NCI-H748 treated with DMSO at 0.1 percent for 48 hours (cell line): Measurements from ENCODE around the gene MYO1B.

Experiments
- DNase-seq: peaks from one replicate; lab custom pipeline; 2025; lab: John Stamatoyannopoulos, UW

MYO1B gene

DNA sequence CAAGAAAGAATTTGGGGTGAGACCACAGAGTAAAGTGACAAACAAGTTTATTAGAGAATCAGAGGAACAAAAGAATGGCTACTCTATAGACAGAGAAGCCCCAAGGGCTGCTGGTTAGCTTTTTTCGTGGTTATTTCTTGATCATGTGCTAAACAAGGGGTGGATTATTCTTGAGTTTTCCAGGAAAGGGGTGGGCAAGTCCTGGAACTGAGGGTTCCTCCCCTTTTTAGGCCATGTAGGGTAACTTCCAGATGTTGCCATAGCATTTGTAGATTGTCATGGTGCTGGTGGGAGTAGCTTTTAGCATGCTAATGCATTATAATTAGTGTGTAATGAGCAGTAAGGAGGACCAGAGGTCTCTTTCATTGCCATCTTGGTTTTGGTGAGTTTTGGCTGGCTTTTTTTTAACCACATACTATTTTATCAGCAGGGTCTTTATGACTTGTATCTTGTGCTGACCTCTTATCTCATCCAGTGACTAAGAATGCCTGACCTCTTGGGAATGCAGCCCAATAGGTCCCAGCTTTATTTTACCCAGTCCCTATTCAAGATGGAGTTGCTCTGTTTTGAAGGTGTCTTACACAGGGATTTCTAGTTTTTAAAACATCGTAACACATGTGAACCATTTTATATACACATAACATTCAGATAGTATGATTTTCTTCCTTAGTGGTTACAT lies 77.8 kb downstream of the MYO1B start:
- DNase-seq: no peak

DNA sequence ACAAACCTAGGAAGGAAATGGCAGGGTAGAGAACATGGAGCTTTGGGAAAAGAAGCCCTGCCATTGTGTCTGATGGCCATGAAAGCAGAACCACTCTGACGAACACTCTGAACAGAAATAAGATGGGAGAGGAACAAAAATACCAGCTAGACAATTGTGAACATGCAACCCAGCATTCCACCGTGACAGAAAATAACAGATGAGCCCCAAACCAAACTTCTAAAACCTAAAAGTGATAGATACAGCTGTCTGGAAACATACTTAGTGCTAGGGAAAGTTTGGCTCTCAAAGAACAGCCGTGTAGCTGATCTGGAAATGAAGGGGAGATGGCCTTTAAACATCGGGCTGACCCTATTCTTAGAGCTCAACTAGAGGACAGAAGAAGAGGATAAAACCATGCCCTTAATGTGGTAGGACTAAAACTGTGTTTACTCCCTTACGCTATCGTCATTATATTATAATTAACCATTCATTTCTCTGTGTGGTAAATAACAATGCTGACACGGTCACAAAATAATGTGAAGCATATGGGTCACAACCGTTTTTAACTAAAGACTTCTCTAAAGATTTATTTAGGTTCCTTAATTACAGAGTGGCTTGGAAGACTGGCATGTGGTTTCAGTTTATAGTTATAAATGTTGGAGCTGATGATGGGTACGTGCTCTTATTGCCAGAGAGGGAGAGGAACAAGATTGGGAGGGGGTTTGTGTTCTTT lies 80.6 kb downstream of the MYO1B start:
- no peak for DNase-seq

DNA sequence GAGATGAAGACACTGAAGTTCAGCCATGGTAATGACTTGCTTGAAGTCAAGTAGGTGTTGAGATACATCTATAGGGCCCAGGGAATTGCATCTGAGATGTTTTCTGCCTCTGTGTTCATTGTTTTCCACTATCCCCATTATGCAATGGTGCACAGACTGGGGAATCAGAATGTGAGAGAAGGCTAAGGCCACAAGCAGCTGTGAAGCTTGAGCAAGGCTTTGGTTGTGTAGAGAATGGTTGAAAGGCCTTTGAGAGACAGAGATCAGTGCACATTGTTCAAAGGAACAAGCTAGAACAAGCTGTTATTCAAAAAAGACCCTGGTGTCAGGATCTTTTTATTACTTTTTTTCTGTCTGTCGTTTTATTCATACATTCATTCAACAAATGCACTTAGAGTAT lies 82.3 kb downstream of the MYO1B start:
- no peak for DNase-seq

DNA sequence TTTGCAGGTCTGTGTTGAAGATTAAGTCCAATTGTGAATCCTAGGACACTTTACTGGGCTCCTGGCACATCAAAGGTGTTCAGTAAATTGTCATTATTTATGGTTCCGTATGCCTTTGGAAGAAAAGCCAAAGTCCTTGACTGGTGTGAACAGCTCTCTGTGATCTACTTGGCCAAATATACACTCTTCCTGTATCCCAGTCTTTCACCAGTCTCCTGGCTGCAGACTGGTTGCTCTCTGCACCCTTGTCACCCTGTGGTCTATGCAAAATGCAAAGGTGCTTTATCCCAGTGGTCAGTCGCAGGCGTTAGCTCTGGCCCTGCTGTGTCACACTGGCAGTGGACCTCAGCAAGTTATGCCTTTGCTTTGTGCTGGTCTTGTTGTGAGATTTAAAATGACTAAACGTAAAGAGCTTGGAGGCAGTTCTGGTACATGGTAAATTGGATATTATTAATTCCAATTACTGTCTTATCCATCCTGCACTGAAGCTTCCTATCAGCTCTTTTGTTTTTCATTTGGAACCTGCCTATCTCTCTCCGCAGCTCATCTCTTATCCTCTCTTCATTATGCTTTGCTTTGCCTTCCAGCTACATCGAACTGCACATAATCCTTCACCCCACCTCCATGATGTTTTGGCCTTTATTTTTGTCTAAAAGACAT lies 83.1 kb downstream of the MYO1B start:
- DNase-seq: no peak

DNA sequence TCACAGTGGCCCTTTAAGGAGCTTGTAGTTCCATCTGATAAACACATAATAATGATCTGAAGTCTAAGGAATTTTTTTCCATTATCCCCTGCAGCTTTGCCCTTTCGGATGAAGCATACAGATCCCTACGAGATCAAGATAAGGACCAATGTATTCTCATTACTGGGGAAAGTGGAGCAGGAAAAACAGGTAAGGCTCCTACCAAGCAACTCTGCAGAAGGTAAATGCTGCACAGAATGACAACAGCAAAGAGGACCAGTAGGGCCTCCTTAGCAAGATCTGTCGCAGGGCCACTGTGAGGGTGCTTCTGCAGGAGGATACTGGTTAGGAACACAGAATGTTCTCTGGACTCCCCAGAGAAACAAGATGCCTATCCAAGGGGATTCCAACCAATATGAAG lies 84.6 kb downstream of the MYO1B start:
- DNase-seq: no peak

DNA sequence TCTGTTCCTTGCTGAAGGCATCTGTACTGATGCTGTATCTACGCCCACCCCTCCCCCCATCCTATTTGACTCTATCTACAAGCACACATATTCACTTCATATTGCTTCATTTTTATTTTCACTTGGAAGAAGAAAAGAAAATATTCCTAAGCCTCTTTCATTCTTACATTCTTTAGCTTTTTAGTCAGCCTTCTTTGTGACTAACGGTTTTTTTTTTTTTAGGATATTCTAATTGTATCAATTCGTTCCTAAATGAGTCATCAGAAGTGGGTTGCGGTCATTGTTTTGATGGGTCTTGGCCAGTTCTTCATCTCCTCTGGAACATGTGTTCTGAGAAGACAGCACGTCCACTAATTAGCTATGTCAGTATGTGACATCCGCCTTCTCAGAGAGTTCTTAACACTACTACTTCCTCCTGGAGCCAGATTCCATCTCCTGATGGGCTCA lies 88.7 kb downstream of the MYO1B start:
- DNase-seq: no peak

DNA sequence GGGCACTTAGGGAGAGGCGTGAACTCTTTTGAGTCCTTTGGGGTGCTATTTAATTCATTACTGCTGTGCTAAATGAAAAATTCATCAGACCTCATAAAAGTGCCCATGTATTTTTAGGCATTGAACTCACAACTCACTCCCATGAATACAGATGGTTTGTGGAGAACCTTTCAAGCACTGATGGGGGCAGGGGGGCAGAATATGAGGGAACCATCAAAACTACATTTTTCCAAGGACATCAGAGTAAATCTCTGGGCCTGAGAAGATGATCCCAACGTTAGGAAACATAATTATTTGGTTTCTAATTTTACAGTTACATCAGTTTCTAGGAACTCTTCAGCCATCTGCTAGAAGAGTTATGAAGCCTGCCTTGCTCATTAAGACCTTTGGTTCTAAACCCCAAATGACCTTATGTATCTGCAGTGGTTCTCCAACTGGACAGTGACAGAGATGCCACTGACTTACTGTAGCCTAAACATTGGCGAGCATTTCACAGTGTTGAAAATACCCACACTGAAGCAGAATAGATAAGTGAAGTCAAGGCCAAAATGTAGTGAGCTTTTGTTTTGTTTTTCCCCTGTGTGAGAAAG lies 90.8 kb downstream of the MYO1B start:
- DNase-seq: no peak

DNA sequence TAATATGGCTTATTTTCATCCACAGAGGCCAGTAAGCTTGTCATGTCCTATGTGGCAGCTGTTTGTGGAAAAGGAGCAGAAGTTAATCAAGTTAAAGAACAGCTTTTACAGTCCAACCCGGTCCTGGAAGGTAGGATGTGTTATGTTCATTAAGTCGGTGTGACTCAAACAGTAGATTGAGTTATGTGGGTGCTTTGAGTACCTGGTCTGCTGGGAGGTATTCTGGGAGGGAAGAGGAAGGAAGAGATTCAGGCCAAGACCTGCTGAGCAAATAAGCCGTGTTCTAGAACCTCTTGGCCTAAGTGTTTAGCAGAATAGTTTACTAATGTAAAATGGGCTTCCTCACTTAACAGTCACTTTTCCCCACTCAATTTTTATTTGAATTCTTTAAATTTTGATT lies 96.2 kb downstream of the MYO1B start:
- no peak for DNase-seq

DNA sequence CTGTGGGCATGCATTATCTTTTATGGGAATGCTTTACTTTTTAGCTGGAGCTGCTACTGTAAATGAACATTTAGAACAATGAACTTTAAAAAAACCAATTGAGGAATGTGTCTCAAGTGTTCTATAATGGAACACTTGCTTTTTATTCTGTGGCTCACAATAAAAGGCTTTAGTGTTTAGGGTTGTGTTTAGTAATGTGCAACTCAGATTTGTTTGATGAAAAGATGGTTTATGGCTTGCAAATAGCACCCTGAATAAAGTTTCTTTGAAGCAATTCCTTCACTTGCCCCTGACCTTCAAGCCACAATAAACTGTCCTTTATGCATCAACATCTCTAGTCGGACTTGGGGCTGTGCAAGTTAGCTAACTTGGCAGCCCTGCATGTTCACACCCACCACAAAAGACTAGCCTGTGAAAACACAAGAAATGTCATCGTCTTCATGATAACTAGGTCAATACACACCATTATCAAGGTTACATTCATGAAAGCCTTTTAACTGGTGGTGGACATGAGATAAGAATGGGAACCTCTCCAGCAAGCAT lies 98.7 kb downstream of the MYO1B start:
- DNase-seq: no peak

DNA sequence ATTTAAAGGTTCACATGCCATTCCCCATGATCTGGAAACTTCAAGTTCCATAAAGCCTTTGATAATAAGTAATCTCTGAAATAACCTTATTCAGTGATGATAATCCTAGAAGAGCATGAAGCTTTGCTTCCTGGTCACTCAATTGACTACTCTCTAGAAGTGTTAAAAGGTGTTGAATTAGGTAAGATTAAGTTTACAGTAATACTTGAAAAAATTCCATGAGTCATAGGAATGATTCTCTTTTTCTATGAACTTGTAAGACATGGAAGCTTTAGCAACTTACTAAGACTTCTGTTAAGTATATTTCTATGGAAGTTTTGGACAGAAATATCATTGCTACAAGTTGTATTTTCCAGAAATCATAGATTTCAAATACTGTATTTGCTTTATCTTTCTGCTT lies 100.6 kb downstream of the MYO1B start:
- DNase-seq: no peak

DNA sequence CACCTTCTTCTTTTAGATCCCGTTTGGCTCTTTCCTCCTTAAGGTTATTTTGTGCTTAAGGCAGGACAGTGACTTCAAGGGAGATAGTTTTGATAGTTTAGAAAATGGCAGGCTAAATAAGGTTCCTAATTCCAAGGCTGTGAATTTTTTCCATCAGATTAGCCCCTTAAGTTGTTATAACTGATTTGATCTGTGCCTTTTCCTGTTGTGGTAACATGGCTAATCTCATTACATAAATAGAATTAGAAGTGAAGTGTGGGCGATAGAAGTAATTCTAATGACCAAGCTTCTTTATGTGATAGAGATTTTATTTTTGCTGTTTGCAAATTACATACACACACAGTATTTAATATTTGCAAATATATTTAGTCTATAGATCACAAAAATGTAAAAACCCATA lies 102.0 kb downstream of the MYO1B start:
- DNase-seq: no peak

DNA sequence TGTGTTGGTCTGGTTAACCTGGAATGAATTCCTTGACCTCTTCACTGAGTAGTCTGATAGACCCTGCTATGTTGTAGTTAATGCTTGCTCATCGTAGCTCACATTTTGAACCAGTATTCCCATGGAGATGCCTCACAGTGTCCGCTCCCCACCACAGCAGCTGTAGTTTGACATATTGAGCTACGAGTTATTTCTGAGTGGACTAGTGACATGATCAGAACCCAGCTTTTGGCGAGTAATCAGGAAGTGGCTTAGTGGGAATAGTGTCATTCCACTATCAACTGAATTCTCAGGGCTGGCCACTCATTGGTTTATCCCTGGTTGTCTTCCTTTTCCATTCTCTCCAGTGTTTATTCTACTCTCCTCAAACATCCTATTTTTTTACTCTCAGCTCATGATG lies 102.7 kb downstream of the MYO1B start:
- DNase-seq: no peak

DNA sequence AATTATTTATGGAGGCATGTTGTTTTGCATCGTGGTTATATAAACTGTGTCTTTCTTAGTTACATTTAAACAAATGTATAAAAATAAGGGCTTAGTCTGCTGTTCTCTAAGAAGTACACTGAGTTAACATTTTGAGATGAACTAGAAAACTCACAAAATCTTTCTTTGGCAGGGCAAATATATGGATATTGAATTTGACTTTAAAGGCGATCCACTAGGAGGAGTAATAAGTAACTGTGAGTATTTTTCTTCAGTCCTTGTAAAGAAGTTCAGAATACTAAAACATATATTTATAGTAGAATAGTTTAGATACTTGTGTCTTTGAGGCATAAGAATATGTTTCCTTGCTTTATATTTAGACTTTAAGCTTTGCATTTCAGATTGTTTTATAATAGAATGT lies 104.8 kb downstream of the MYO1B start:
- DNase-seq: no peak

DNA sequence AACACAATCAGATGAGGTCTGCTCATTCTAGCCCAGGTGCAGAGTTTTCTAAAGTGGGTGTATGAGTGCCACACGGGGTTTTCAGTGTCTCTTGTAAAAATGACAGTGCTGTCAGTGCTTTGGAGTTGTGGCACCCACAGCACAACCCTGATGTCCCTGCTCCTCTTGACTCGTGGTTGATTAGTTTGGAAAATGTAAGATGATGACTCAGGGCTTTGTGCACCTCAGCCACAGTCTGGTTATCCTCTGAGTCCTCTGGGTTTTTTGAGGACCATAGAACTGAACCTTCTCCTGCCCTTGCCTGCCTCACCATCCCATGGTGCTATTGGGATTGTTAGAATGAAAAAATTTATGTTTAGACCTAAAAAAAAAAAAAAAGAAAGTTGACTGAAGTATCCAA lies 105.6 kb downstream of the MYO1B start:
- DNase-seq: no peak

DNA sequence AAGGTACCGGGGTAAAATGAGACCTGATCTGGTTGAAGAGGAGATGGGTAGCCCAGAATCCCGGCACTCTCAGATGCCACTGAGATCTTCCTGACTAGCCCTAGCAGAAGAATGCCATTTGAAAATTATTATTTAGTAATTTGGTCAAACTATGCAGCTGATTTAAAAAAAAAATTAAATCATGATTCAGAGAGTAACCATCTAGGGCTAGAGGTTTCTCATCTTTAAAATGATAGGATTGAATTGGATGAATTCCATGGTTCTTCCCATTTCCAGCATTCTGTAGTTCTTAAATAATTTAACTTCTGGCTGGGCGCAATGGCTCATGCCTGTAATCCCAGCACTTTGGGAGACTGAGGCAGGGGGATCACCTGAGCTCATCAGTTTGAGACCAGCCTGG lies 106.1 kb downstream of the MYO1B start:
- DNase-seq: no peak

DNA sequence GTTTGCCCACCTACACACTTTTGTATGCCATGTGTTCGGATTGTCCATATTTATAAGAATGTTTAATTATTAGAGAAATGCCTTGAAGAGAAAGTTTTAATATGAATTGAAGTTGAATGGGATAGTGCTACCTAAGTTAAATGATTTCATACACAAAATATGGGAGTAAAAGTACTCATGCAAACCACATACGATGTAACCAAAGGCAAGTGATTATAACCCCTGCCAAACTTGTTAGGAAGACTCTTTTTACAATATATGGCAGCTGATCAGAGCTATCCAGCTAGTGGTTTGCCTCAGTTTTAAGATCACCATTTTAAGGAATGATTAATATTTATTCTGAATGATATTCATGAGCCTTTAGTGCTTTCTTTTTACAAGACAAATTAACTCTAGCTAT lies 106.7 kb downstream of the MYO1B start:
- DNase-seq: no peak

DNA sequence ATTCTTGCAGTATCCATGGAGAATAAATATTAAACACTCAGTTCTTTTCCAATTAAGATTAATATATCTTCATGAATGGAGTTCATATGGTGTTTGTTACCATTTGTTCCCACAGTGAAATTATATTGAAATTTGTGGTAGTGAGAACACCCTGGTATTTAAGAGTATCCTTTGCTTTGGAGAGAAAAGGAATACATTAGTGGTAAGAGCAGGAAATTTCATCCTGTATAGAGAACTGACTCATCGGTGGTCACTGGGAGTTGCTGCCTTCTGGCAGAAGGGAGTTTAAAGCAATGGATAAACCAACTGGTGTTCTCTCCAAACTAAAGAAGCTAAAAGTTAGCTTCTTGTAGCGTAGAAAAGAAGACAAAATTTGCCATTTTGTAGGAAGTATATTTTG lies 107.3 kb downstream of the MYO1B start:
- DNase-seq: no peak

DNA sequence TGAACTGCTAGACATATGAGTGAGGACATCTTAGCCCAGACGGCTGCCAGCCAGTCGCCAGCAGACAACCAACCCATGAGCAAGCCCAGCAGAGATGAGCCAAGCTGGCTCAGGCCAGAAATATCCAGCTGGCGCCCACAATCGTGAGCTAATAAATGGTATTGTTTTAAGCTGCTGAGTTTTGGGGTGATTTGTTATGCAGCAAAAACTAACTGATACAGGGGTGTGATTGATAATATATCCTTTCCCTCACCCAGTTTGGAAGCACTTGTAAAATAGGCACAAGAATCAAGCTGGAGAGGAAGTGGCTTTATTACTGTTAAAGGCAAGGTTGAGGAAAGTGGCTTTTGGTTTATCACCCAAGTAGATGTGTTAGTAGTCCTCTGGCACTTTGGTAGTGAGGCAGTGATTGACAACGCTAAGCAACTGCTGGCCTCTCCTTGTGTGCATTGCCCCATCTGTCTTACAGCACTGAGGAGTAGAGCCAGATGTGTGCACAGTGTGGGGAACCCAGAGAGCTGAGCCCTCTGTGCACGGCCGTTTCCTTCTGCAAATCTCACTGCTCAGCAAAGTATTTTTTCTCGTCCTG lies 110.1 kb downstream of the MYO1B start:
- no peak for DNase-seq

DNA sequence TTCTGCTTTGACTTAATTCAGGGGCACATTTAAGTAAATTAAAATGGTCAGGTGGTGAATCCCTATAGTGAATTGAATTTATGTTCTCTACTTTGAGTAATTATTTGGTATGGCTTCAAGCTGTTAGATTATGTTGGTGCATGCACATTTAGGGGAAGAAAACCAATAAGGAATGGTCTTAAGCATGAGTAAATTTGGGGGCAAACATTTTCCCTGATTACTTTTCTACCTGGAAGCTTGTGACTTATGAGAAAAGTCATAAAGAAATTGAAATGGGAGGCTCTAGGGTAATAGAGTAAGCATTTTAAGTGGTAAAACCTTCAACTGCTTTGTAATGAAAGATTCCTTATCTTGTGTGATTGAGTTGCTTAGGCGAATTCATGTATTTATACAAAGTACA lies 112.5 kb downstream of the MYO1B start:
- DNase-seq: no peak

DNA sequence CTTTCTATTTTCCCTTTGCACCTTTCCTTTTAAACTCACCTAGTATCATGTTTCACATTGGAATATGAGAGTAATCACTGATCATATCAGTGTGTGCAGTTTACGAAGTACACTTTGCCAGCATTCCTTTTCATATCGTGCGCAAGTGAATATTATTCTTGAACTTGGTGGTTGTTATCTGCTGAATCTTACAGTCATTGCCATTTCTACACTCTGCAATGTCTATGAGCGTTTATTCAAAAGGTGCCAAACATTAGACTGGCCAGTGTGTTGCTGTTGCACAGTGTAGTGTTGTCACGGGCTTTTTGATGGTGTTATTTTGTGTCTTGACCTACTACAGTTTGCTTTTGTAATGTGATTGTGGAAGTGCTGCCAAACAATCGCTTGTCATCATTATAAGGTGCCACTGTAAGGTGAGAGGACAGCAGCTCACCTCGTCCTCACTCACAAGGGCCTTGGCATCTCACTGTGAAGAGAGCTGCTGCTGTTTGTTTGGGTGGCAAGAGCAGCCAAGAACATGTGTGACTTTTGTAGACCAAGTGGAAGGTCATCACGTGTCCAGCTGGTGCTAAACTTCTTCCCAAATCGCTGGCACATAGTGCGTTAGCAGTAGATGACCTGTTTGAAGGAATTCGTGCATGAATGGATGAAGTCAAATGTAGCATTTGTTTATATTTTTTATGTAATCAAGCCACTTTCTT lies 113.3 kb downstream of the MYO1B start:
- DNase-seq: no peak

DNA sequence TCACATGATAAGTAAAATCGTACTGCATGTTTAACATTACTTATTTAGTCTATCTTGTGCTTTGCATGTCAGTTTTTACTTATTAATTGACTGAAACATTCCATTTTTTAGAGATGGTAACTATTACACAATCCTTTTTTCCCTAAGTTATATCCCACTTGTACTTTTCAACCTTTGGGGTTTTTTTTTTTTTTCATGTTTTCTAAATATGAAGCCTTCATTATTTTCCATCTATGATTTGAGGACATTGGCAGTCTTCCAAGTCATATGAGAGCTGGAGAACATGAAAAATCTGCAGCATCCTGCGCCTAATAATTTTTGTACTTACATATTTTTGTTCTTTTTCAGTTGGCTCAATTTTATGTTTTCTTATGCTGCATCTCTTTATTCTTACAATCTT lies 113.9 kb downstream of the MYO1B start:
- no peak for DNase-seq

DNA sequence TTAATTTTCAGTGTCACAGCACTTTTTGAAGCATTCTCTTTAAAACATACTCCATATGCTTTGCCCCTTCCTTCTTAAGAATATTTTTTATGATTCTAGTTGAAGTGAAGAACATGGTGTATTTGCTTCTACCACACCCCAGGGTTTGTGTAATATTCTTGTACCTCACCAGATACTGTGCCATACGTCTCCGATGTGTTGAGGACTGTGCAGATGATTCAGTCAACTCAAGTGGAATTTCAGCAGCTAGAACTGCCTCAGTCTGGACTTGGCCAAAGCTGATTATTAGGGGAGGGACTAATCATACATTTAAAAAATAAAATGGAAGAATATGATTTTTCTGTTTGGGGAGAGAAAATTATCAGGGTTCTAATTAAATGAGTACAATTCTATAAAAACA lies 115.7 kb downstream of the MYO1B start:
- DNase-seq: no peak
